Measurements from ENCODE around the gene ATP9A. TPM values are rescaled to one million over a fixed set of nuclear protein-coding genes. Genes with fewer than 3 reads are reported as not detected.
A peak's percentile ranks its signal among the peaks of the same experiment; 100 is the strongest.

Gene ATP9A
- total and polyA plus RNA-seq, 2 of the 8 experiments (the other 6 are each of a cell fraction or from before 2014, with no cell fraction given) = 5.0 to 6.4 TPM

DNA sequence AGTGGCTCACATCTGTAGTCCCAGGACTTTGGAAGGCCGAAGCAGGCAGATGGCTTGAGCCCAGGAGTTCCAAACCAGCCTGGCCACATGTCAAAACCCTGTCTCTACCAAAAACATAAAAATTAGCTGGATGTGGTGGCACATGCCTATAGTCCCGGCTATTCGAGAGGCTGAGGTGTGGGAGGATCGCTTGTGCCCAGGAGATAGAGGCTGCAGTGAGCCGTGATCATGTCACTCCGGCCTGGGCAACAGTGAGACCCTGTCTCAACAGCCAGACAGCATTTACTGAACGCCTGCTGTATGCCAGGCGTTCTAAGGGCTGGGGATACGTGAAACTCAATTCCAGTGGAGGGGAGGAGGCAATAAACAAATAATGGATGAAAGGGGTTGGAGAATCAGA is 69.9 kb downstream of the ATP9A start:
- Histone ChIP-seq H2BK12ac (ENCODE audit: low read depth, low read length) (peak overlapping the region; percentile 75), H3K4me1 (replicated peaks in 1 of 4; ENCODE audit: control insufficient read depth in 3 of 4, insufficient read depth in 4 of 4, low read length in 3 of 4) (peaks cover 11 to 24% (median 22%) of the 10 kb centered on the region in 4 experiments), H3K23ac (ENCODE audit: insufficient read length) (no peak overlapping the region), H3K27me3 (replicated peaks in 1 of 4; ENCODE audit: control insufficient read depth in 3 of 4, extremely low read depth in 1 of 4, insufficient read depth in 3 of 4, low read length in 3 of 4) (no peaks in the 10 kb centered on the region), H2BK120ac (replicated peaks; ENCODE audit: low read depth, low read length) (peak overlapping the region; percentile 78), H3K56ac (replicated peaks; ENCODE audit: insufficient read length, low read depth, low read length) (no peak overlapping the region), H4K91ac (replicated peaks; ENCODE audit: insufficient read length, low read length) (peak overlapping the region; percentile 76), H4K20me1 (replicated peaks in 1 of 2; ENCODE audit: control insufficient read depth in 1 of 2, insufficient read depth in 2 of 2, low read length in 2 of 2) (no peaks in the 10 kb centered on the region), H2BK20ac (ENCODE audit: low read length) (peak overlapping the region; percentile 82; the same call in 1 of the 2 replicates), H3K79me1 (ENCODE audit: low read depth, low read length) (no peaks in the 10 kb centered on the region), H3K18ac (ENCODE audit: extremely low read depth, low read length) (peak overlapping the region; percentile 56; the same call in 1 of the 2 replicates), H3K4me3 (ENCODE audit: extremely low read depth in 1 of 4, insufficient read depth in 2 of 4, low read depth in 3 of 4, low read length in 4 of 4) (no peak overlapping the region), H4K8ac (ENCODE audit: extremely low read depth, insufficient read depth, low read length) (no peak overlapping the region; the same call in 1 of the 2 replicates), H3K36me3 (ENCODE audit: control insufficient read depth in 2 of 4, insufficient read depth in 4 of 4, low read length in 3 of 4) (no peaks in the 10 kb centered on the region), H2AFZ (ENCODE audit: low read length) (no peak overlapping the region), H2BK5ac (ENCODE audit: low read depth, low read length) (peak overlapping the region; percentile 57), H3K4ac (replicated peaks; ENCODE audit: insufficient read length, low read depth, low read length) (peak overlapping the region; percentile 87), H4K5ac (ENCODE audit: insufficient read length, low read depth, low read length) (peak overlapping the region; percentile 28), H3K27ac (ENCODE audit: low read depth, low read length) (no peak overlapping the region), H3K9me3 (ENCODE audit: insufficient read depth in 2 of 2, low read depth in 1 of 2, low read length in 1 of 2) (no peaks in the 10 kb centered on the region), H3K79me2 (ENCODE audit: control insufficient read depth in 1 of 2, insufficient read depth in 2 of 2, low read length in 2 of 2) (no peaks in the 10 kb centered on the region), H2AK5ac (ENCODE audit: low read depth, low read length) (no peak overlapping the region; the same call in 1 of the 2 replicates), H3K4me2 (ENCODE audit: insufficient read depth in 1 of 2, low read depth in 2 of 2, low read length in 2 of 2) (no peak overlapping the region; a peak in 1 of 4 replicates), H2BK15ac (ENCODE audit: low read length) (peak overlapping the region; percentile 95; the same call in 1 of the 2 replicates), H3K14ac (ENCODE audit: insufficient read length) (no peak overlapping the region), H3K23me2 (ENCODE audit: low read depth, low read length) (no peaks in the 10 kb centered on the region), H3K9ac (replicated peaks in 1 of 4; ENCODE audit: extremely low read depth in 1 of 4, low read depth in 3 of 4, low read length in 3 of 4) (no peak overlapping the region)
- FAIRE-seq (no peak), DNase-seq (ENCODE audit: low read depth in 1 of 2, low spot score in 2 of 2) (no peak)
- CTCF ChIA-PET (ENCODE audit: partially characterized antibody) = interaction anchor here (0.7 to 1.1 kb wide), 5 partner anchors 8 to 58 kb away, joined by 3 to 5 read pairs (median 4); no protein-coding TSS in a partner anchor
- POLR2A ChIA-PET (ENCODE audit: partially characterized antibody) = no interaction called here
- 72% methylated on average over 9 of the region's 9 CpGs; no CpG with 5 or more reads in 1 of the 2 experiments for WGBS, 2 experiments (ENCODE audit: extremely low coverage in 1 of 2, insufficient coverage in 1 of 2, insufficient read length in 1 of 2, insufficient replicate concordance in 2 of 2, low coverage in 1 of 2, low lambda C conversion rate in 2 of 2, missing lambda C conversion rate in 1 of 2)
- TF ChIP-seq TBP (IDR thresholded peaks at IDR 0.05; ENCODE audit: low read depth, low read length) (no peak), FOSL1 (IDR thresholded peaks at IDR 0.05; ENCODE audit: insufficient read depth, low read depth, low read length) (no peak), SIRT6 (IDR thresholded peaks at IDR 0.05; ENCODE audit: low read length) (no peak), CREB1 (IDR thresholded peaks at IDR 0.05) (no peak), CHD1 (IDR thresholded peaks at IDR 0.05; ENCODE audit: low read depth, low read length) (no peak), YY1 (IDR thresholded peaks at IDR 0.05; ENCODE audit: low read depth, low read length) (no peak), BRCA1 (IDR thresholded peaks at IDR 0.05; ENCODE audit: low read depth, low read length) (no peak), NANOG (IDR thresholded peaks at IDR 0.05; ENCODE audit: insufficient read depth, low read depth, low read length, poor library complexity, severe bottlenecking) (no peak), JUND (IDR thresholded peaks at IDR 0.05; ENCODE audit: low read length) (no peak), MAFK (IDR thresholded peaks at IDR 0.05; ENCODE audit: low read depth, low read length) (no peak), HDAC6 (IDR thresholded peaks at IDR 0.05; ENCODE audit: low read depth, low read length) (no peak), RFX5 (IDR thresholded peaks at IDR 0.05; ENCODE audit: borderline replicate concordance, low read depth, low read length) (no peak), CBX8 (IDR thresholded peaks at IDR 0.05; ENCODE audit: borderline replicate concordance, low read depth, low read length) (no peak)
- TF ChIP-seq, protein P1, sequence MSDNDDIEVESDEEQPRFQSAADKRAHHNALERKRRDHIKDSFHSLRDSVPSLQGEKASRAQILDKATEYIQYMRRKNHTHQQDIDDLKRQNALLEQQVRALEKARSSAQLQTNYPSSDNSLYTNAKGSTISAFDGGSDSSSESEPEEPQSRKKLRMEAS (IDR thresholded peaks at IDR 0.05) = no peak
- TF ChIP-seq, protein P2, sequence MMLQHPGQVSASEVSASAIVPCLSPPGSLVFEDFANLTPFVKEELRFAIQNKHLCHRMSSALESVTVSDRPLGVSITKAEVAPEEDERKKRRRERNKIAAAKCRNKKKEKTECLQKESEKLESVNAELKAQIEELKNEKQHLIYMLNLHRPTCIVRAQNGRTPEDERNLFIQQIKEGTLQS (IDR thresholded peaks at IDR 0.05; ENCODE audit: insufficient read depth, low read depth, low read length) = no peak

All from H1 (cell line).